BJ (cell line): ENCODE measurements around the gene IRF9. TPM values are rescaled to one million over a fixed set of nuclear protein-coding genes. Genes with fewer than 3 reads are reported as not detected.

Experiments used
- CTCF ChIA-PET: fragments of 350-600 bp; formaldehyde crosslinking; extraction: SDS; loops from one replicate; lab custom pipeline; 2021; ENCODE audit warnings: antibody characterized with exemption, inconsistent platforms; lab: Yijun Ruan, JAX
- POLR2A ChIA-PET: fragments of 300-600 bp; sonication (Branson Sonifier 250); formaldehyde crosslinking; extraction: SDS; loops from one replicate; lab custom pipeline; 2021; ENCODE audit warnings: antibody characterized with exemption; lab: Charles Lee
- DNase-seq: peaks from one replicate; pipeline ENCODE4 v3.0.0-alpha.2; 2011; ENCODE audit warnings: low read depth
- H3K27me3 ChIP-seq: 2 replicates; pipeline ENCODE4 v1.6.0; 2011; ENCODE audit warnings: low read length; ENCODE audit not compliant: control insufficient read depth, insufficient read depth
- H3K36me3 ChIP-seq: 2 replicates; pipeline ENCODE4 v1.5.1; 2011; ENCODE audit warnings: low read length; ENCODE audit not compliant: control insufficient read depth, insufficient read depth
- H3K4me3 ChIP-seq: 2 replicates; pipeline ENCODE4 v1.5.1; 2011; ENCODE audit warnings: low read depth, mild to moderate bottlenecking, control low read depth, low read length
- polyA plus RNA-seq: library from polyadenylated mRNA; depleted of rRNA; stranded (reverse); fragments of >200 nt; gene quantifications from 2 replicates; pipeline ENCODE4 v1.2.3, GENCODE V29; 2011
- TF ChIP-seq, protein P1 (sequence below): IDR thresholded peaks from 2 replicates; pipeline ENCODE4 v1.5.1; 2011; ENCODE audit warnings: low read depth, mild to moderate bottlenecking, control low read depth, inconsistent platforms, low read length, moderate library complexity; ENCODE audit not compliant: insufficient read depth

Gene IRF9
- polyA plus RNA-seq, 1 experiment: 107 TPM

DNA sequence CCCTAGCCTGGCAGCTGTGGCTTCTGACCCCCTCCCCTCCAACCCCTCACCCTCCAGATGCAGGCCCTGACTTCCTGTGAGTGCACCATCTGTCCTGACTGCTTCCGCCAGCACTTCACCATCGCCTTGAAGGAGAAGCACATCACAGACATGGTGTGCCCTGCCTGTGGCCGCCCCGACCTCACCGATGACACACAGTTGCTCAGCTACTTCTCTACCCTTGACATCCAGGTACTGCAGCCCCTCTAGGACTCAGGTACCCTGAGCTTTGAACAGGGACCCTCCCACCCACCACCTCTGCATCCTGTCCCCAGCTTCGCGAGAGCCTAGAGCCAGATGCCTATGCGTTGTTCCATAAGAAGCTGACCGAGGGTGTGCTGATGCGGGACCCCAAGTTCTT, 6.0 kb upstream of the IRF9 start:
- H3K27me3 ChIP-seq: no peaks in the 10 kb centered on the region
- TF ChIP-seq, protein P1, sequence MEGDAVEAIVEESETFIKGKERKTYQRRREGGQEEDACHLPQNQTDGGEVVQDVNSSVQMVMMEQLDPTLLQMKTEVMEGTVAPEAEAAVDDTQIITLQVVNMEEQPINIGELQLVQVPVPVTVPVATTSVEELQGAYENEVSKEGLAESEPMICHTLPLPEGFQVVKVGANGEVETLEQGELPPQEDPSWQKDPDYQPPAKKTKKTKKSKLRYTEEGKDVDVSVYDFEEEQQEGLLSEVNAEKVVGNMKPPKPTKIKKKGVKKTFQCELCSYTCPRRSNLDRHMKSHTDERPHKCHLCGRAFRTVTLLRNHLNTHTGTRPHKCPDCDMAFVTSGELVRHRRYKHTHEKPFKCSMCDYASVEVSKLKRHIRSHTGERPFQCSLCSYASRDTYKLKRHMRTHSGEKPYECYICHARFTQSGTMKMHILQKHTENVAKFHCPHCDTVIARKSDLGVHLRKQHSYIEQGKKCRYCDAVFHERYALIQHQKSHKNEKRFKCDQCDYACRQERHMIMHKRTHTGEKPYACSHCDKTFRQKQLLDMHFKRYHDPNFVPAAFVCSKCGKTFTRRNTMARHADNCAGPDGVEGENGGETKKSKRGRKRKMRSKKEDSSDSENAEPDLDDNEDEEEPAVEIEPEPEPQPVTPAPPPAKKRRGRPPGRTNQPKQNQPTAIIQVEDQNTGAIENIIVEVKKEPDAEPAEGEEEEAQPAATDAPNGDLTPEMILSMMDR: no peak
- no peak for DNase-seq
- H3K4me3 ChIP-seq: no peak overlapping the region
- peaks cover 51% of the 10 kb centered on the region for H3K36me3 ChIP-seq
- ChIA-PET CTCF (interaction anchor here (1.0 kb wide), 1 partner anchor 20 kb away, joined by 3 read pairs; no protein-coding TSS in a partner anchor), POLR2A (no interaction called here)

DNA sequence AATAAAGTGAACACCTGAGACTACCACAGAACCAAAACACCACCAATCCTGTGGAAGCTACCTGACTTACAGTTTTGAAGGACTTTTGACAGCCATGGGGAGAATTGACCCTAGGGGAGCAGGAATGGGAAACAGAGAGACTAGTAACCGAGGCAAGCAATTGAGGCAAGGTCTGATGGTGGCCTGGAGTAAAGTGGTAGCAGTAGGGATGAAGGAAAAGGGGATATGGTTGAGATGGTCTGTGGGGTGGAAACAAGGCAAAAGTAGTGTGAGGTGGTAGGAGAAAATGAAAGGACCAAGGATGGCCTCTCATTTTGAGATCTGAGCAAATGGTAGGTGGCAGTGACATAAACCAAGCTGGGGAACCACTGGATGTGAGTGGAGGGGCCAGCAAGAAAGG, 4.2 kb upstream of the IRF9 start:
- CTCF ChIA-PET: interaction anchor here (1.5 kb wide), 1 partner anchor 42 kb away, joined by 3 read pairs; the partner anchor contains the start of genes DCAF11 and NRL
- peaks cover 40% of the 10 kb centered on the region for H3K36me3 ChIP-seq

DNA sequence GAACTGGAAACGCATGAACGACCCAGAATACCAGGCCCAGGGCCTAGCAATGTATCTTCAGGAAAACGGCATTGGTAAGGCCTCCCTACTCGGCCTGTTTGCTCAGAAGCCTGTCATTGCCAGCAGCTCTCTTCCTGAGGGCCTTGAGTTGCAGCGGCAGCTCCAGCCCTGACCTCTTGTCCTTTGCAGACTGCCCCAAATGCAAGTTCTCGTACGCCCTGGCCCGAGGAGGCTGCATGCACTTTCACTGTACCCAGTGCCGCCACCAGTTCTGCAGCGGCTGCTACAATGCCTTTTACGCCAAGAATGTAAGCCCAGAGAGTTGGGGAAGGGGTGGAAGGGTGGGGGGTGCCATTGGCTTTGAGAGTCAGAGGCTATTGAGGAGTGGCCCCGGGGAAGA, 3.7 kb upstream of the IRF9 start:
- no peak for DNase-seq
- POLR2A ChIA-PET: no interaction called here
- TF ChIP-seq, protein P1: no peak
- CTCF ChIA-PET: interaction anchor here (1.5 kb wide), 1 partner anchor 43 kb away, joined by 3 read pairs; the partner anchor contains the start of genes DCAF11 and NRL
- no peaks in the 10 kb centered on the region for H3K27me3 ChIP-seq
- no peak overlapping the region for H3K4me3 ChIP-seq
- H3K36me3 ChIP-seq: peaks cover 40% of the 10 kb centered on the region

More for the DNA sequence above, 4.2 kb upstream of the IRF9 start:
- TF ChIP-seq, protein P1: no peak
- Histone ChIP-seq H3K27me3 (no peaks in the 10 kb centered on the region), H3K4me3 (no peak overlapping the region)
- POLR2A ChIA-PET: interaction anchor here (0.6 kb wide), 1 partner anchor 12 kb away, joined by 6 read pairs; no protein-coding TSS in a partner anchor
- no peak for DNase-seq

DNA sequence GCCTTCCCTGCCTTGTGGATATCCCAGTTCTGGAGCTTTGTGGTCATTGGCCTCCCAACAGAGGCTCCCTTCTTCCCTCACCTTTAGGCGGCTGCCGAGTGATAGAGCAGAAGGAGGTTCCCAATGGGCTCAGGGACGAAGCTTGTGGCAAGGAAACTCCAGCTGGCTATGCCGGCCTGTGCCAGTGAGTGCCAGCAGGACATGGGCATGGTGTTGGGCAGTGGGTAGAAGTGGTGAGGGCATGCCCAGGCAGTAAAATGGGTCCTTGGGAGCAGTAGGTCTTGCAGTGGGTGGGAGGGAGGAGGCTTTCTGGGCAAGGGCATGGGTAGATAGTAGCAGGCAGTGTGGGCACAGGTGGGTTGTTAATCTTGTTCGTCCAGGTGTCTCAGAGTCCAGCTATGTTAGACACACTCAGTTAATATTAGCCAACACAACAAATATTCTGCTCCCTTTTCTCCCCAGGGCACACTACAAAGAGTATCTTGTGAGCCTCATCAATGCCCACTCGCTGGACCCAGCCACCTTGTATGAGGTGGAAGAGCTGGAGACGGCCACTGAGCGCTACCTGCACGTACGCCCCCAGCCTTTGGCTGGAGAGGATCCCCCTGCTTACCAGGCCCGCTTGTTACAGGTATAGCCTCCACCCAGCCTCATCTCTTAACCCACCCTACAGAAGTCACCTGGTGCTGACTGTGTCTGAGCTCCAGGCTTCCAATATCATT, 1.1 kb upstream of the IRF9 start:
- POLR2A ChIA-PET: no interaction called here
- Histone ChIP-seq H3K27me3 (no peaks in the 10 kb centered on the region), H3K36me3 (peaks cover 55% of the 10 kb centered on the region), H3K4me3 (no peak overlapping the region)
- CTCF ChIA-PET: interaction anchor here (0.8 to 4.6 kb wide), 15 partner anchors 9 to 272 kb away, joined by 3 to 39 read pairs (median 7); partner anchors contain the start of genes DCAF11, EMC9, IPO4 and NRL
- TF ChIP-seq, protein P1: no peak
- no peak for DNase-seq

DNA sequence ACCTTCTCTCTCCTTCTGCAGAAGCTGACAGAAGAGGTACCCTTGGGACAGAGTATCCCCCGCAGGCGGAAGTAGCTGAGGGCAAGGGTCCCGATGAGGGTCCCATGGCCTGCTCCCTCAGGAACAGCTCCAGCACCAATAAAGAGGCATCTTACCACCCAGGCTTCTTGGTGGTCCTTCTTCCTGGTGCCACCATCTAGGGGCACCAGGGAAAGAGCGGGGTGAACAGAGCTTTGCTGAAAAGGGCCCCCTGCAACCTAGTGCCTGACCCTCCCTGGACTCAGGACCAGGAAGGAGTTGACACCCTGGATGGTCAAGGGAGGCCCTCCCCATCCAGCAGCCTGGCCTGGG, 591 bp upstream of the IRF9 start:
- H3K27me3 ChIP-seq: no peaks in the 10 kb centered on the region
- H3K36me3 ChIP-seq: peaks cover 53% of the 10 kb centered on the region
- CTCF ChIA-PET: interaction anchor here (0.6 to 4.6 kb wide), 24 partner anchors 9 to 282 kb away, joined by 3 to 39 read pairs (median 7); partner anchors contain the start of genes CHMP4A, DCAF11, EMC9 and IPO4
- TF ChIP-seq, protein P1: no peak
- H3K4me3 ChIP-seq: no peak overlapping the region
- no peak for DNase-seq
- POLR2A ChIA-PET: interaction anchor here (1.0 to 1.9 kb wide), 4 partner anchors 9 to 20 kb away, joined by 3 to 8 read pairs (median 4); partner anchors contain the start of genes EMC9 and PSME2
